Inferior parietal cortex (tissue), 1 donor: ENCODE measurements around the gene SPACA6.

Source experiments
- DNase-seq: peaks from one replicate; pipeline ENCODE4 v3.0.0-alpha.2; 2016; ENCODE audit errors: extremely low spot score

The SPACA6 gene

GRCh38 chr19:51703575-51704515 is 10.7 kb downstream of the SPACA6 start:
- peak; percentile 87 for DNase-seq

DNA sequence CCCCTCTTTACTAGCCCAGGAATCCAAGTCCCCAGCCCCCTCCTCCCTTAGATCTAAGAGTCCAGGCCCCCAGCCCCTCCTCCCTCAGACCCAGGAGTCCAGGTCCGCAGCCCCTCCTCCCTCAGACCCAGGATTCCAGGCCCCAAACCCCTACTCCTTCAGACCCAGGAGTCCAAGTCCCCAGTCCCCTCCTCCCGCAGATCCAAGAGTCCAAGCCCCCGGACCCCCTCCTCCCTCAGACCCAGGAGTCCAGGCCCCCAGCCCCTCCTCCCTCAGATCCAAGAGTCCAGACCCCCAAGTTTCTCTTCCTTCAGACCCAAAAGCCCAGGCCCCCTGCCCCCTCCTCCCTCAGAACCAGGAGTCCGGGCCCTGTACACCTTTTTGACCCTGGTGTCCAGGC is 11.5 kb downstream of the SPACA6 start:
- DNase-seq, result no peak

DNA sequence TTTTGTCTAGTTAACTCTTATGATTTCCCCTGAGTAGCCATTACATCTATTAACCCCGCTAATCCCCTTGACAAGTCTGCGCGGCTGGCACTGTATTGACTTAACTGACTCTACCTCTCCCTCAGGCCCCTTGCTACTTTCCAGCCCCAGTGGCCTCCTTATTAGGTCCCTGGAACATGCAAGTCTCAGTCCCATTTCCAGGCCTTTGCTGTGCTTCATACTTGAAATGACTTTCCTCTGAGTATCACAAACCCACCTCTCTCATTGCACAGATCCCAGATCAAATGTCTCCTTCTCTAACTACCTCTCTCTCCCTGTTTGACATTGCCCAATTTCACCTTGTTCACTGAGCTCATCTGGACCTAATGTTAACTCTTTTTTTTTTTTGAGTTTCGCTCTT is 13.2 kb downstream of the SPACA6 start:
- DNase-seq, result no peak

- no peak for DNase-seq
Observed at GRCh38 chr19:51706885-51707284, 13.8 kb downstream of the SPACA6 start.

- DNase-seq, result no peak
Observed at GRCh38 chr19:51708811-51709210, 15.7 kb downstream of the SPACA6 start.

GRCh38 chr19:51709575-51709974 is 16.4 kb downstream of the SPACA6 start:
- DNase-seq, result no peak

DNA sequence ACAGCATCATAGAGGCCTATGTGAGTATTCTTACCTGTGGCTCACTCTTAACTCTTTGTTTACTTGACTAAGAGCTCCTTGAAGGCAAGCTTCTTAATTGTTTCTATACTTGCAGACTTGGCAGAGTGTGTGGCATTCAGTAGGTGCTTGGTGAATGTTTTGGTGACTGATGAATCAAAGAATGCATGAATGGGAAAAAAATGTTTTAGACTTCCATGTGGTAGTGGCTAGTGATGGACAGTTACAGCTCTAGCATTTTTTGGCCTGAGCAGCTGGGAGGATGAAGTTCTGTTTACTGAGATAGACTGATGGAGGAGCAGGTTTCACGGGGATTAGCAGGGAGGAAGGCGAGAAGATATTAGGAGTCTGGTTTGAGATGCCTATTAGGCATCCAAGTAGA is 17.0 kb downstream of the SPACA6 start:
- no peak for DNase-seq

GRCh38 chr19:51711702-51712101 is 18.6 kb downstream of the SPACA6 start:
- no peak for DNase-seq

DNA sequence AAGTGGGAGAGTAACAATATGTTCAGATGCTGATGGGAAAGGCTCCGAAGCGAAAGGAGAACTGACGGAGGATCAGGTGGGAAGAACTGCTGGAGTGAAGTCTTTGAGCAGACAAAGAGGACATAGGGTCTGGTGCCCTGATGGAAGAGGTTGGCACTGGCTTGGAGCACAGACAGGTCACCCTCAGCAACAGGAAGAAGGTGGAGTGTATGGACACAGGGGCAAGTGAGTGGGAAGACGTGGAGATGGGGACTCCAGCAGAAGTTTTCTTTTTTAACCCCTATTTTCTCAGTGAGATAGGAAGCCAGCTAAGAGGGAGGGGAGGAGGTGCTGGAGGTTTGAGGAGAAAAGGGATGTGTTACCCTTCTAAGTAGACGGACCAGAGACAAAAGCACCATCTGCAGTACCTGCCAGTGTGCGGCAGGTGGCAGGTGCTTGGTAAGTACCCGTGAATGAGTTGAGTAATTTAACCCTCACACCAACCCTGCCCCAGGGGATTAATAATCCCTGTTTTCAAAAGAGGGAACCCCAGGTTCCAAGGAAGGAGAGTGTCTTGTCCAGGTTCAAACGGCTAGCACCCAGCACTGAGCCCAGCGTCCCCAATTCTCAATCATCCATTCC is 19.4 kb downstream of the SPACA6 start:
- DNase-seq, result no peak

DNA sequence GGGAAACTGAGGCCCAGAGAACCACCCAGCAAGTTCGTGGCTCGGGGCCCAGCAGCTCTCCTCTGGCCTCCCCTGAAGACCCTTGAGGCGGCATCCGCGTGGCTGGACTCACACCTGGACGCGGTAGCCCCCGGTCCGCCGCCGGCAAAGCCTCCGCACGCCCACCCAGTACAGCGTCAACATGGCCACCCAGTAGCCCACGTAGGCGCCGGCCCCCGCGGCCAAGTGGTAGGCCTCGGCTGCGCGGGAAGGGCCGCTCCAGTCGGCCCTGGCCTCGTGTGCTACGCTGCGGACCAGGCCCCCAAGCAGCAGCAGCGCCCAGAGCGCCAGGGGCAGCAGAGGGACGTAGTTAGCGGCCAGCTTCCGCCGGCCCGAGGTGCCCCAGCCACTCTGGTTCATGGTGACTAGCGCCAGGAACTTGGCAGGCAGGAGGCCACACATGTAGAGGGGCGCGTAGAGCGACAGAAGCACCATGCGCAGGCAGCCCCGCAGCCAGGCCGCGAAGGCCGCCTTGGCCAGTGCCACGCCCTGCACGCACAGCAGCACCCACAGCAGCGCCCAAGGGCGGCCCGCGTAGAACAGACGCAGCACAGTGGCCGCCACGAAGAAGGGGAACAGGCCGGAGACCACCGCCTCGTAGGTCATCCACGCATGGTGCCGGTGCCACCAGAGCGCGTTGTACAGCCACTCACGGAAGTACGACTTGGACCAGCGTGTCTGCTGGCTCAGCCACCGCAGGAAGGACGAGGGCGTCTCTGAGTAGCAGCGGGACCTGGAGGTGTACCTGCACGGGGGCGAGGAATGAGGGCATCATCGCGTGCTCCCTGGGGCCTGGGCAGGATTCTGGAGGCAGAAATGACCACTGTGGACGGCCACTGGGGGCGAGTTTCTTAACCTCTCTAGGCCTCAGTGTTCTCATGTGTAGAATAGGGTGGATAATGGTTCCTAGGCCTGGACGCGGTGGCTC is 20.5 kb downstream of the SPACA6 start:
- DNase-seq, result no peak

DNA sequence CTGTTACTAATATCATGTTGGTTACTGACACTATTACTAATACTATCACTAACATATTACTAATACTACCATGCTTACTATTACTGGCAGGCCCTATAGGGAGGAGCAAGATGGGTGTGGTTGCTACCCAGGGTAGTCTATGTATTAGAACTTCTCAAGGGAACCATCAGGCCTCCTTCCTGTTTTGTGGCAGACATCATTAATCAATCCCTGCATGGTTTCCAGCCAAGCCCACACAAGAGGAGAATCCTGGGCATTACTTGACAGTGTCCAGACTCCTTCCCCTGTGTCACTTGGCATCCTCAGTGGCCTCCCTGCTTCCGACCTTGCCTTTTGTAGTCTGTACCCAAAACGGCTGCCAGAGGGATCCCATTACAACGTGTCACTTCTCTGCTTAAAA is 21.7 kb downstream of the SPACA6 start:
- DNase-seq, result no peak

- no peak for DNase-seq
Observed at GRCh38 chr19:51715850-51716249, 22.7 kb downstream of the SPACA6 start.

DNA sequence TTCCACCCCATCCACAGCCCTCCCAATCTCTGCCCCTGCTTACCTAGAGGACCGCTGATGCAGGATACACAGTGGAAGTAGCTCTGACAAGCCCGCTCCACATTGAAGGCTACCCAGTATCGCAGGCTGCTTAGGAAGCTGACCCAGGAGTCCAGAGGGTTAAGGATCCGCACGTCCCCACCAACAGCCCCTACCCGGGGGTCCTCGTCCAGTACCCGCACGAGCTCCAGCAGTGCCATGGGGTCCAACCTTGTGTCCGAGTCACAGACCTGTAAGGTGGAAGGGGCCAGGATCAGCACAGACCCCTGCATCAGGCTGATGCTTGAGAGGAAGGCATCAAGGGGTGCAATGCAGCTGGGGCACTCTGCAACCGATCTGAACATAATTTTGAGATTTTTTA is 23.8 kb downstream of the SPACA6 start:
- no peak for DNase-seq

- DNase-seq, result no peak
Observed at GRCh38 chr19:51719251-51719988, 26.3 kb downstream of the SPACA6 start.

GRCh38 chr19:51721905-51722304 is 28.8 kb downstream of the SPACA6 start:
- no peak for DNase-seq

DNA sequence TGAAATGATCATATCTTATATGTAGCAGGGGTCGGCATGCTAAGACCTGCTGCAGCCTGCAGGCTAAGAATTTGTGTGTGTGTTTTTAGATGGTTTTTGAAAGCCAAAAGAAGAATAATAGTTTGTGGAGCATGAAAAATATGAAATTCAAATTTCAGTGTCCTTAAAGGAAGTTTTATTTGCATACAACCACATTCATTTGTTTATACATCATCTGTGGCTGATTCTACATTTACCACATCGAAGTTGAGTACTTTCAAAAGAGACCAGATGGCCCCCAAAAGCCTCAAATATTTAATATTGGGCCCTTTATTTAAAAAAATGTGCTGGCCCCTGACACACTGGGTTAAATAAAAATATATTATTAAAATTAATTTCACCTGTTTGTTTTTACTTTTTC is 29.4 kb downstream of the SPACA6 start:
- DNase-seq, result no peak

DNA sequence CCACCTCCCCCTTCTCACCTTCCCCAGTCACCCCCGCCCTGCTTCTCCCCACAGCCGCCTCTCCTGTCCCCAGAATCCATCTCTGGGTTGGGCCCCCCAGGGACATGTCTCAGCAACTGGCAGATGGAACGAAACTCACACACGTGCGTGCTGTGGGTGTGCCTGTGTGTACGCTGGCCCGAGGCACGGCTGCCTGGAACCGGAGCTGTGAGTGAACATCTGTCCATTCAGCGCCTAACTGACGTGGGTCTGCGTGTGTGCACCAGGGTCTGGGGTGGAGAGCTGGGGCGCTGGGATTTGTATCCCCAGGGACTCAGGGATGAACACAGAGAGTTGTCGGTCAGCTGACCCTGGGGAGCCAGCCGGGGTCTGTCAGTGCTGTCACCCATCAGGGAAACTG is 31.4 kb downstream of the SPACA6 start:
- no peak for DNase-seq

DNA sequence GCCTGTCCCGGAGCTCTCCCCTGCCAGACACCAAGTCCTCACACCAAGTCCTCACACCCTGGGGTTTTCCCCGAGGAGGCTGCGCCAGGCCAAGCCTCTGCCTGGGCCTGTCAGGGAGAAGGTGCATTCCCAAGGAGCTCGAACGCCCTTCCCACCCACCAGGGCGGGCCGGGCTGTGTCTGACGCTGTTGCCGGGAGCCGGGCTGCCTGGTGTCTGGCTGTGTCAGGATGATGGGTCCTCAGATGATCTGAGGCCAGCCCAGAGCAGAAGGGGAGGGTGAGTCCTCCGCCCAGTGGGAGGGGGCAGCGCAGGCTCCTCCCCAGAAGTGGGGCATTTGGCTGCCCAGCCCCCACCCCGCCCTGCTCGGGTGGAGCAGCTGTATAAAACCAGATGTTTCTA is 32.9 kb downstream of the SPACA6 start:
- peak; percentile 54 for DNase-seq

DNA sequence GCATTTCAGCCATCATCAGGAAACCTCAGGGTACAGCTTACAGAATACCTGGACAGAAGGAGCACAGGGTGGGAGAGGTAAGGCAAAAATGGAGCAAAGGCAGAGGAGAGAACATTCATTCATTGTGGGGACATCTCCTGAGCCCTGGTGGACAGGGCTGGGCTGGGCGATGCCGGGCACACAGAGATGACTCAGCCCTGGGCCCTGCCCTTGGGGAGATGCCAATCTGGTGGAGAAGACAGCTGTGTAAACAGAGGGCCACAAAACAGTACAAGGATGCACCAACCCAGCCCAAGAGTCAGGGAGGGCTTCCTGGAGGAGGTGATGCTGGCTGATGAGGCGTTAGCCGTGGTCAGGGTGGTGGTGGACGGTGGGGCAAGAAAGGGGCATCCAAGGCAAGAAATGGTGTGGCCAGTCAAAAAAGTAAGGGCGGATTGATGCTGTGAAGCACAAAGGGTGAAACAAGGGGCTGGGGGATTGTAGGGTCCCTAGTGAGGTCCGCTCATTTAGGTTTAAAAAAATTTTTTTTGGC is 34.3 kb downstream of the SPACA6 start:
- DNase-seq, result no peak

DNA sequence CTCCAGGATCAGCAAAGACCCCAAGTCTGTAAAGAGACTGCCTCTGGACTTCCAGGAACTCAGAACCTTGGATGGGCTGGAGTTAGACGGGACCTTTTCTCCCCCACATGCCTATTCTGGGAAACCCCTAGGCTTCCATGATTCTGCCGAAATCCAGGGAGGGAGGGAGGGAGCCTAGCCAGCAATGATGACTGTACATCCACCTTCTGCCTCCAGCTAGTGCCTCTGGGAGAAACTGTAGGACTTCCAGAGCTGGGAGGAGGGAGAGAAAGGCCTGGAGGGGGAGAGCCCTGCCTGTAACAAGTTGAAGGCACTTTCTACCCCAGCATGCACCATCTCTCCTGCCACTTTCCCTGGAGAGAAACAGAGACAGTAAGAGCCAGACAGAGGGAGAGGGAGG is 36.7 kb downstream of the SPACA6 start:
- no peak for DNase-seq
